HG02763 (cell line): ENCODE measurements around the gene RPS6KB2.

Source experiments
- ATAC-seq: cut with Tn5 transposase; IDR thresholded peaks from one replicate; pipeline ENCODE4 v1.9.1; 2021; ENCODE audit warnings: mild to moderate bottlenecking, moderate library complexity; ENCODE audit not compliant: unreplicated experiment

The RPS6KB2 gene

DNA sequence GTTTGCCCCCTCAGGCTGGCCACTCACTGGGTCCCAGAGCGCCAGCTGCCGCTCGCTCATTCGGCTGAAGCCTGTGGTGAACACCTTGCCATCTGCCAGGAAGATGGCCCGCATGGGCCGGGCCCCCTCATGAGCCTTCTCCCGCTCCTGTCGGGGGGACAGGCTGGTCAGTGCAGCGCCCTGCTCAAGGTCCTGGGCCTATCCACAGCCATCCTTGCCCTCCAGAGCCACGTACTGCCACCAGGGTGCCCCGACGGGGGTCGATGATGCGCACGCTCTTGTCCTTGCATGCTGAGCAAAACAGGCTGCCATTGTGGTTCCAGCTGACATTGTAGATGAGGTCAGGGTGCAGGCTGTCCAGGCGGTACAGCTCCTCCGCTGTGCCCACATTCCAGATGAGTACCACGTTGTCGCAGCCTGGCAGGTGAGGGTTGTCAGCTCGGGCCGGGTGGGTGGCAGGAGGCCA is 12.8 kb downstream of the RPS6KB2 start:
- ATAC-seq, result no peak

DNA sequence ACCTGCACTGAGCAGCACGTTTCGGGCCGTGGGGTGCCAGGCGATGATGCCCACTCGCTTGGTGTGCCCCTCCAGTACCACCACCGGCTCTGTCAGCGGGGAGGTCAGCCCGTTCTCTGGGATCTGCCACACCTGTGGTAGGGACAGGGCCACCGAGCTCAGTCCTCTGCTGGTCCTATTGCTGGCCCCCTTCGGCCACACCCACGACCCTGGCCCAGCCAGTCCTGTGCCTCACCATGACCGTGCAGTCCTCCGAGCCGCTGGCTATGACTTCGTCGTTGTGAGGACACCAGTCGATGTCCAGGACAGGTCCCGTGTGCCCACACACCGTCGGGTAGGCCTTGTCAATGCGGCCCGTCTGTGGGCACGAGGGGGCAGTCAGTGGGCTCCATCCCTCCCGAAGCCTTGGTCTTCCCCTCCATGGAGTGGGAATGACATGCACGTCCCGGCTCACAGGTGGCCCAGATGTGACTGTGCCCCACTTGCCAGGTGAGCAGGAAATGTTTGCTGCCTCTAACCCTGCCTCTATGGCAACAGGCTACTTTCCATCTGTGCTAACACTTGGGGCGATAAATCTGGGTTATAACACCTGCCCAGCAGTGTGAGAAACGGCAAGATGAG is 13.5 kb downstream of the RPS6KB2 start:
- no peak for ATAC-seq

DNA sequence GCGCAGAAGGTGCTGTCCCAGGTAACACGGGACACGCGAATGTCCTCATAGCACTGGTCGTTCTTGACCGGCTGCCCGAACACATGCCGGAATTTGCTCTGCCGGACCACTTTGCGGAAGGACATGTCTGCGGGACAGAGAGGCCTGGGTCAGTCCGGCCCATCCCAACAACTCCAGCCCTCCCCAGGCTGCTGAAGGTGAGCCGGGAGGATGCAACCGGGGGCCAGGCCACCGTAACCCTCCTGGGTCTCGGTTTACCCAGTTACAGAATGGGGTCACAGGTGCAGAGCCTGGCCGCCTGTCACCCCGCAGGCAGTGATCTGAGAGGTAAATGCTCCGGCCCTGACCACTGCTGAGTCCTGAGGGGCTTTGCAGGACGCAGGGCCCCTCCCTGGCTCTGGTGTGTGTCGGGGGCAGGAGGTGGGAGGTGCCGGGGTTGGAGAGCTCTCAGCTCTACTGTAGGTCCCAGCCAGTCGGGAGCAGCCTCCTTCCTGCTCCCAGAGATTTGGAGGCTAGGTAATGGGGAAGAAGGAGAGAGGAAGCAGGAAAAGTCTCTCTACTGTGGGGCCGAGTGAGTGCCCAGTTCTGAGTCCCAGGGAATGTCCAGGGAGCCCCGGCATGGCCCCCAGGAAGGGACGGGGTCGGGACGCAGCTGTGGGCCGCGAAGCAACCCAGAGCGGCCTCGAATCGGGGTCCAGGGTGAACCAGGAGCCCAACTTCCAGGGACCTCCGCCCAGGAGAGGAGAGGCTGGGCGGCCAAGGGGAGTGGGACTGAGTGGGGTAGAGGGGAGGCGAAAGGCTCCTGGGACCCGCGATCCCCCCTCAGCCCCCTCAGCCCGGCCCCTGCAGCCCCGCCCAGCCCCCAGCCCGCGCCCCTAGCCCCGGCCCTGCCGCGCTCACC is 14.5 kb downstream of the RPS6KB2 start:
- ATAC-seq, result no peak

DNA sequence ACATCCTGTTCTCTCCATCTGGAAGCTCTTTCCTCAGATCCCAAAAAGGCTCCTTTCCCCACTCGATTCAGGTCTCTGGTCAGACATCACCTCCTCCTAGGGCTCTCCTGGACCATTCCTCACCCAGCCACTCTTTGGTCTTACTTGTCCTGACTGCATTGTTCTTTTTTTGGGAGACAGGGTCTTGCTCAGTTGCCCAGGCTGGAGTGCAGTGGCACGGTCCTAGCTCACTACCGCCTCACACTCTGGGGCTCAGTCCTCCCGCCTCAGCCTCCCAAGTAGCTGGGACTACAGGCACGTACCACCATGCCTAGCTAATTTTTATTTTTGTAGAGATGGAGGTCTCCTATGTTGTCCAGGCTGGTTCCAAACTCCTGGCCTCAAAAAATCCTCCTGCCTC is 17.2 kb downstream of the RPS6KB2 start:
- ATAC-seq, result no peak

DNA sequence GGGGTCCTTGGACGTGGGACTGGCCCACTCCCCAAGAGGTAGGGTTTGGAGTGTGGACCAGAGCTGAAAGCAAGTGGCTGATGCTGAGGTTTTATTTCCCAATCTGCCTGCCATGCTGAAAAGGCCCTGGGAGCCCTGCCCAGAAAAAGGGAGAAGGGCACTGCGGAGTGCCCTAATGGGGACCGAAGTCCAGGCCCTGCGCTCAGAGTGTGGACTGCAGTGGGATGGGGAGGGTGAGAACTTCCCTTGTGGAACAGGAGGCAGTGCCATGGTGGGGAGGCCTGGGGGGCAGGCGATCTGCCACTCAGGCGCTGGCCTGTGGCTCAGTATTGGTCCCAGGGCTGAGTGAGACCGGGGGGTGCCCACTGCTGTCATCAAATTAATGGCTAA is 19.9 kb downstream of the RPS6KB2 start:
- ATAC-seq, result no peak

DNA sequence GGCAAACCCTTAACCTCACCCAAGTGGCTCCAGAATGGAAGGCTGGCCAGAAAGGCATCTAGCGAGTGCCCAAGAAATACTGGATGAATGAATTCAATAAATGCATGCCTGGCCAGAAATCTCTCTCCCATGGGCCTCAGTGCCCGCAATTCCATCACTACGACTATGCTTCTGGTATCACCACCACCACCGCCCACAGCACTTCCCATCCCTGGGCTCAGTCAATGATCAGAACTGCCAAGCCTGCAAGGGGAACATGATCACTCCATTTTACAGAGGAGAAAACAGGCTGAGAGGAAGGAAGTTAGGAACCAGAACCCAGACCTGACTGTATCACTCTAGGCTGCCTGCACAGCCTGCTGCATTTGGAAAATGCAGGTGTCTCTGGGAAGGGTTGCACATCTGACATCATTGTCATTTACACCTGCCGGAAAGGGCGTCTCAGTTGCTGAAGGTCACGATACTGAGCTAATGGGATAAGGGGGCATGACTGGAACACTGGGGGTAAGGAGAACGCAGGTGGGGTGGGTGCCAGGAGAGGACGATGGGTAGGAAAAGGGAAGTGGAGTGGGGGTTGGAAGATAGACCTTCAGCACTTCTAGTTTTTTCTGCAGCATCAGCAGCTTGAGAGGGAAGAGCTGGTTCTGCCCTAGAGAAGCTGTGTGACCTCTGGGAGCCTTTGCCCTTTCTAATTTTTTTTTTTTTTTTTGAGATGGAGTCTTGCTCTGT is 21.0 kb downstream of the RPS6KB2 start:
- no peak for ATAC-seq

DNA sequence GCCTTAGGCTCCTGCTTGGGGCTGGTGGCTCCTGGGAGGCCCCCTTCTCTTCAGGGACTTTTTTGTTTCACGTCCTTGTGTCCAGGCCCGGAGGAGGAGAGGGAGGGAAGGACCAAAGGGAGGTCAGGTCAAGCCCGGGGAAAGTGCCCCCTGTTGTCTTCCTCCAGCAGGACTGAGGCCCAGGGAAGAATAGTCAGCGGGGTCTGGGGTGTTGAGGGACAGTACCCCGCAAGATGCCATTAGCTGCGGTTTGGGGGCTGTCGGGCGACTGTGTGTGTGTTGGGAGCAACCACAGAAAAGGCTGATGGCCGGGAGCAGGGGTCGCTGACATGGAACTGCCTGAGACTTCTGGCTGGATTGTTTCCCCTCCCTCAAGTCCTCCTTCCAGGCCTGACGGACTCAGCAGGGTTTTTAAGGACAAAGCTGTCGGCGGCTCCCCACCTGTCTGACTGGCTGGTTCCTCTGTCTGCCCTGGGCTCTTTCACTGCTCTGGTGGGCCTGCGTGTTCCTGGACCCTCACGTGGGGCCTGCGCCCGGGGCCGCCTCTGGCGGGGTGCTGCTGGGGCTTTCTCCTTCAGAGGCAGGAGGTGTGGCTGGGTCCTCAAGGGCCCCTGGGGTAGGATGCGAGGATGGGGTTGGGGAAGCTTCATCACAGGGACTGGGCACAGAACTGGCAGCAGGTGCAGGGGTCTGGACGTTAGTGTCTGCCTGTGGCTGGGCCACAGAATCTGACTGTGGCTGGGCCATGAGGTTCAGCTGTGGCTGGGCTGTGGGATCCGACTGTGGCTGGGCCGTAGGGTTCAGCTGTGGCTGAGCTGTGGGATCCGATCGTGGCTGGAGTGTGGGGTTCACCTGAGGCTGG is 22.7 kb downstream of the RPS6KB2 start:
- ATAC-seq, result no peak

DNA sequence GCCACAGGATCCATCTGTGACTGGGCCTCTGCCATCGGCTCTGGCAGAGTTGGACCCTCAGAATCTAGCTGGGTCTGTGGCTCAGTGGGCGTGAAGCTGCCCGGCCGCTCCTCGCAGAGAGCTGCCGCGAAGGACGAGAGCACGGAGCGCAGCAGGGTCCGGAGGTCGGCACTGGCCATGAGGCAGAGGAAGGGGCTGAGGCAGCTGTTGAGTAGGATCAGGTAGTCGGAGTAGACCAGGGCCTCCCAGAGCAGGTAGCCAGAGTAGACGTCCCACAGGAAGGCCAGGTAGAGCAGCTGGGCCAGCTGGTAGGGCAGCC is 23.3 kb downstream of the RPS6KB2 start:
- no peak for ATAC-seq

DNA sequence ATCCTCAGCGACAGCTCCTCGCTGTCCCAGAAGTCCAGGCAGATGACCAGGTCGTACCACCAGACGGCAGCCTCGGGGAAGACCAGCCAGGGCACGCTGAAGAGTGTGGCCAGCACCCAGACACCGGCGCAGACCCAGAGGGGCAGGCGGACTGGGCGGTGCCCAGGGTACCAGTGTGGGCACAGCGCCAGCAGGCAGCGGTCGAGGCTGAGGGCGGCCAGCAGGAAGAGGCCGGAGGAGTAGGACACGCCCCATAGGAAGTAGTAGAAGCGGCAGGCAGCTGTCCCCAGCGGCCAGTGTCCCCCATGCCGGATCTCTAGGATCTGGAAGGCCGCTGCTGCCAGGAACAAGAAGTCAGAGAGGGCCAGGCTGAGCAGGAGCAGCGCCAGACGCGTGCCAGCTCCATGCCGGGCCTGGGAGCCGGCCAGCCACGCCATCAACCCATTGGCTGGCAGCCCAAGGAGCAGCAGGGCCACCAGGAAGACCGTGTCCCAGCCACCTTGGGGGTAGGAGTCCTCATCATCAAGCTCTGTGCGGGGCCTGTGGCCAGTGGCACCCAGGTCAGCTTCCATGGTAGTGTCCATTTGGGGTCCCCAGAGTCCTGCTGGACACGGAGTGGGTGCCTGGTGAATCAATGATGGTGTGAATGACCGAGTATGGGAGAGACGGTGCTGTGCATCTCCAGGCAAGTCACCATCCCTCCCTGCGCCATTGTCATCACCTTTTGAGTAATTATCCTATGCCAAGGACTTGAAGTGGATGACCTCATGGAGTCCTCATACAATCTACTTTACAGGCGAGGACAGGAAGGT is 24.1 kb downstream of the RPS6KB2 start, which contains the start of gene GPR152:
TSS of gene GPR152 (minus strand) at position 589 of the 812 bp plus-strand sequence. CDS start at position 584, 5 bp downstream.
- no peak for ATAC-seq

DNA sequence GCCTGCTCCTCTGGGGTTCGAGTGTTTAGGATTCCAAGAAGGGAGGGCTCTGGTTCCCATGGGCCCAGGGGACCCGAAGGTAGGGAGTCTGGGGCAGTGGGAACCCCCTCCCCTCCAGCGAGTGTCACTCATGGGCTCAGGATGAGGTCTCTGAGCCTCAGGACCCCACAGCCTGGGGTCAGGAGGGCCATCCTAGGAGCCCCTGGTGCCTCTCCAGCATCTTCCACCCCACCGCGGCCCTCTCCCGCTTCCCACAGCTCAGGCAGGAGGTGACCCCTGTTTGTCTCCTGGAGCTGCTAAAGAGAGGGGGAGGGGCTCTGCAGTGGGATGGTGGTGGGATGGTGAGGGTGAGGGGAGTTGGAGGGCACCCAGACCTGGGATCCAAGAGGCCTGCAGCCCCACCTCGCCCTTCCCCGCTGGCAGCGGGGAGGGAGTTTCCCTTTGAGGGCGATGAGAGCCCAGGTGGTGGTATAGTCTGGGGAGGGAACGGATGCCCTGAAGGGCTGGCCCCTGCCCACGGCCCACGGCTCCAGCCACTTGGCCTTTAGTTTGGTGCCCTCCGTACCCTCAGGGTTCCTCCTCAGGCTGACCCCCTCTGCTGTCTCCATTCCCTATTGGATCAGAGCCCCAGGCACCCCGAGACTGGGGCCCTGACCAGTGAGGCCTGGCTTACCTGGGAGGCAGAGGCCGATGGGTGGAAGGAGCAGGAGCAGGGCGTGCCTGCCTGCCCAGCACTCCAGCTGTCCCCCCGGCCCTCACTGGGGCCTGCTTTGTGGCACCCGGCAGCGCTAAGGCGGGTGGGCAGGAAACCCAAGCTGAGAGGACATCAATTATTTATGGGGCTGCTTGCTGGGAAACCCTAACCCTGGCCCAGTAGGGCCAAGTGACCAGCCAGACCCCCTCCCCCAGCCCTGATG is 25.8 kb downstream of the RPS6KB2 start:
- no peak for ATAC-seq

DNA sequence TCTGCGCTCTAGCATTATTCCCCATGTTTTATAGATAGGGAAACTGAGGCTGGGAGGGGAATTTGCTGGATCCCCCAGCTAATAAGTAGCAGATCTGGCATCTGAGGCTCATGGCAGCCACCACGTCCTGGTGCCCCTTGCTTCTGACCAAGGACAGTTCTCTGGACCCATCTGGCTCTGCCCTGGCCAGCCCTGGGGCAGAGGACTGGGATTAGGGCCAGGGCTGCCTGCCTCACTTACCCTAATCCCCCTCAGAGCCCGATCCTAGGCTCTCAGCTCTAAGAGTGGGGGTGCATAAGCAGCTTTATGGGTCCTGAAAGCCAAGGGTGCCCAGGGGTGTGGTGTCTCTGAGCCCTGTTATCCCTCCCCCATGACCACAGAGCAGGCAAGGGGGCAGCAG is 26.8 kb downstream of the RPS6KB2 start, which contains the start of gene CABP4:
TSS of gene CABP4 (plus strand) at position 301 of the 400 bp plus-strand sequence. CDS start at position 371, 70 bp downstream.
- no peak for ATAC-seq

DNA sequence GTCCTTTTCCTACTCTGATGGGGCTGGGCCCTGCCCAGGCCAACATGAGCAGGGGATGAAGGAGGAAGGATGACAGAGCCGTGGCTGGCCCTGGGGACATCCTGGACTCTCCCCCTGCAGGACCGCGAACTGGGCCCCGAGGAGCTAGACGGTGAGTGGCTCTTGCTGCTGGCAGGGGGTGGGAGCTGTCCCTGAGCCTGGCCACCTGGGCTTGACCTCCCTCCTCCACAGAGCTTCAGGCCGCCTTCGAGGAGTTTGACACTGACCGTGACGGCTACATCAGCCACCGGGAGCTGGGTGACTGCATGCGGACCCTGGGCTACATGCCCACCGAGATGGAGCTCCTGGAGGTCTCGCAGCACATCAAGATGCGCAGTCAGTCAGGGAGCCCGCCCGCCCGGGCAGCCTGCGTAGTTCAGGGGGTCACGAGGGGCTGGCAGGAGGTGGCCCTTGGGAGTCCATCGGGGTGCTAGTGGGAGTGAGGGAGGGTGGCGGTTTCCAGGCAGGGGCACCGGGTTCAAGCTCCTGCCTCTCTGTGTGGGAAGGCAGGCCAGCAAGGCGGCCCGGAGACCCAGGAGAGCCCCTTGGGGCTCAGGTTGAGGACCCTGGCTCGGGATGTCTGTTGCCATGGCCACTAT is 27.9 kb downstream of the RPS6KB2 start:
- no peak for ATAC-seq

DNA sequence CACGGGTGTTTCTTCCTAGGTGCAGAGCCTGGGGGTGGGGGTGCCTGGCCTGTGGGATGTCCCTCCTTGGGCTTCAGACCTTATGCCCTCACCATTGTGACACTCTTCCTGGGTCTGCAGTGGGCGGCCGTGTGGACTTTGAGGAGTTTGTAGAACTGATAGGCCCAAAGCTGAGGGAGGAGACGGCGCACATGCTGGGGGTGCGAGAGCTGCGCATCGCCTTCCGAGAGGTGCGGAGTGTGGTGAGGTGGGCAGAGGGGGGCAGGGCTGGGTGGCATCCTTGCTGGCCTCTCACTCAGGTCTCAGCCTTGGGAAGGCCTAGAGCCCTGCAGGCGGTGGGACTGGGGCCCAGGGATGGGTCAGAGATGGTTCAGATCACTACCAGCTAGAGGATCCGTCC is 29.2 kb downstream of the RPS6KB2 start:
- ATAC-seq, result no peak

DNA sequence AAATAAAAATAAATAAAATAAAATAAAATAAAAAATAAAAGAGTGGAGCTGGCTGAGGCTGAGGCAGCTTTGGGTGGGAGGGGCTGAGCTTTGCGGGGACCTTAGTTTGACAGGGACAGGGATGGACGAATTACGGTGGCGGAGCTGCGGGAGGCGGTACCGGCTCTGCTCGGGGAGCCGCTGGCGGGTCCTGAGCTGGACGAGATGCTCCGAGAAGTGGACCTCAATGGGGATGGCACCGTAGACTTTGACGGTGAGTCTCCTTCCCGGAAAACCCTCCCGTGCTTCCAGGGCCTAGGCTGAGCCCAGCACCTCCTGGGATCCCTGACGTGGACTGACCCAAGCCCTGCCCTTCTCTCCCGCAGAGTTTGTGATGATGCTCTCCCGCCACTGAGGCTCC is 30.0 kb downstream of the RPS6KB2 start:
- no peak for ATAC-seq

DNA sequence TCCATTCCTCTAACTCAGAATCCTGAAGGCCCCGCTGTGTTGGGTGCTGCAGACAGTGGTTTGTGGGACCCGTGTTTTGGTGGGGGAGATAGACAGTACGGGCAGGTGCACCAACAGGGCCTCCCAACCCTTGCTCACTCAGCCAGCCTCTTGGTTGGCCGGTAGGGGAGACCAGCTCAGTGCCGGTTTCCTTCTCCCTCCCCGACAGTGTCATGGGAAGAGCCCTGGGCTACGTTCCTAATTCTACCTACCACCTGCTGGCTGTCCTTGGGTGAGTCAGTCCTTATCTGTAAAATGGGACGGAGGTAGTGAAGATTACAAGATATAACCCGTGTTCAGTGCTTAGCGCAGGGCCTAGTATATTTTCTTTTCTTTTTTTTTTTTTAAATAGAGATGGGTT is 34.9 kb downstream of the RPS6KB2 start:
- ATAC-seq, result no peak

DNA sequence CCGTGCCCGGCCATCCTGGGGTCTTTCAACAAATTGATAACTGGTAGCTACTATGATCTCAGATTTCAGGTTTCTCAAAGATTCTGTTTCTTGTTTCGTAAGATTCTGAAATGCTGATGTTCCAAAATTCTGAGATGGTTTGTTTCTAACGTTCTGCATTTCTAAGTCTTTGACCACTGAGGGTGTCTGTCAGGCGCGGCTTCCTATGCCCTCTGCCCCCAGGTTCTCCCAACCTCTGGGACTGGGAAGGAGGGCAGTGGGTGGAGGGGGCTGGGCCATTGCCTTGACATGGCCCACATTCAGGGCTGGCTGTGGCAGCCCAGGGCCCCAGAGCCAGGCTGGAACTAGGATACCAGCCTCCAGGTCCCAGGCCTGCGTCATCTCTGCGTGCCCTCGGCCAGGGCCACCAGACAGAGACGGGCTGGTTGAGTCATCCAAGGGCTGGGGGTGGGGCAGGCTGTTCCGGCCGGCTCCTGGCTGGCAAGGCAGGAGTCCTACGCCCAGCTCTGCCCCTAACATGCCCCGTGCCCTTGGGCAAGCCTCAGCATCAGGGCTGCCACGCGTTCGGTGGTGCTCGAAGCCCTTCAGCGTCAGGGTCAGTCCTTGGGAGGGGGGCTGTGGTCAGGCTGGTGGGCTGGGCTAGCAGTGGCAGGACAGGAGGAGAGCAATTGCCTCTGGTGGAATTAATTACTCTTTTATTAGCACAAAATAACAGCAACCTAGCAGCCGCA is 35.6 kb downstream of the RPS6KB2 start:
- no peak for ATAC-seq

DNA sequence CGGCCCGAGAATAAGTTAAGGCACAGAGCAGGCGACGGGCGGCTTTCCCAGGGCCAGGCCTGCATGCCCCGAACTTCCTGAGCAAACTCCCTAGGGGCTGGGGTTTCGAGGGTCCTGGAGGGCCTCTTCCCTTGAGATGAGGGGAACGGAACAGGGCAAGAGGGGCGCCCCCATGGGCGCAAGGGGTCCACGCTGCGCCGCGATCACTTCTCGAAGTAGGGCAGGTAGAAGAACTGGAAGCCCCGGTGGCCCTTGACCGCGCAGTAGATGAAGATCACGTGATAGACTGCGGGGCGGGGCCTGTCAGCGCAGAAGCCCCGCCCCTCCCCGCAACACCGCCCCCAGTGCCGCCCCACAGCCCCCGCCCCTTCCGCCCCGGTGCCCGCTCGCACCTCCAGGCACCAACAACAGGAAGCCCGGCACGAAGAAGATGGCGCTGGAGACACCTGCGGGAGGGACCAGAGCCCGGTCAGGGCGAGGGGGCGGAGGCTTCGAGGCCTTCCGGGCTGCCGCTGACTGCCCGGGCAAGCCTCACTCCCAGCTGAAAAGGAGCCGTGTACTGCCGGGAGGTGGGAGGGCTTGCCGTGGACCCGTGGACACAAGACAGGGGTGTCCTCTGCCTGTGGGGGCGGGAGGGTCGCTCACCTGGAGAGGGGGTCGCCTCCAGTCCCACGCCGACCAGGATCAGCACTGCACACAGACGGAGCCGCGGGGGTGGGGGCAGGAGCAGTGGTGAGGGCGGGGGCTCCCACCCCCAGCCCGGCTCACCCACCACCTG is 36.3 kb downstream of the RPS6KB2 start:
- peak; percentile 43 for ATAC-seq
